HCT116 (cell line): ENCODE data around the gene ARL6IP1. TPM values are rescaled to one million over a fixed set of nuclear protein-coding genes. Genes with fewer than 3 reads are reported as not detected.
A peak's percentile ranks its signal among the peaks of the same experiment; 100 is the strongest.

ENCODE experiments used
- ATAC-seq: fragments of 200-7000 bp; cut with Tn5 transposase; 2 replicates; pipeline ENCODE4 v1.9.1; 2020; ENCODE audit warnings: mild to moderate bottlenecking, moderate library complexity
- BruUV-seq: library from RNA; stranded (reverse); fragments of 400-500 nt; replicated peaks from 2 replicates; lab custom pipeline; 2021; lab: Mats Ljungman, UMichigan
- CTCF ChIA-PET: fragments of 300-600 bp; sonication (Branson Sonifier 250); formaldehyde crosslinking; loops from one replicate; lab custom pipeline; 2021; ENCODE audit warnings: antibody characterized with exemption; lab: Charles Lee
- POLR2A ChIA-PET: fragments of 300-600, 350-600 bp; sonication (Branson Sonifier 250); formaldehyde crosslinking; loops from one replicate; lab custom pipeline; 2021; ENCODE audit warnings: antibody characterized with exemption; lab: Charles Lee
- RAD21 ChIA-PET, 2 experiments: fragments of 300-600 bp; sonication (Branson Sonifier 250); formaldehyde crosslinking; loops; one replicate each; lab custom pipeline; 2023; ENCODE audit warnings: low total read pairs in 2 of 2; ENCODE audit not compliant: uncharacterized antibody in 2 of 2, unreplicated experiment in 2 of 2, low non-redundant PET in 1 of 2; lab: Charles Lee
- DNase-seq: peaks from one replicate; pipeline ENCODE4 v3.0.0-alpha.2; 2010; ENCODE audit warnings: low read depth, low spot score
- H2AFZ ChIP-seq: fragments of 200-600 bp; shearing (Covaris generic), sonication (generic); 2 replicates; pipeline ENCODE4 v1.6.1; 2017; ENCODE audit warnings: low read depth, mixed run types, mixed read lengths, antibody characterized with exemption, low read length; ENCODE audit not compliant: poor library complexity, severe bottlenecking
- H3K27ac ChIP-seq: 2 replicates; pipeline ENCODE4 v1.5.1; 2012; ENCODE audit warnings: low read depth, low read length
- H3K27me3 ChIP-seq: fragments of 200-600 bp; sonication (generic); 2 replicates; pipeline ENCODE4 v1.6.1; 2016; ENCODE audit warnings: mixed run types, low read length, mixed read lengths; ENCODE audit not compliant: insufficient read depth
- H3K36me3 ChIP-seq, 2 experiments: fragments of 200-500 bp in 1 of 2; fragments of 200-600 bp in 1 of 2; sonication (Bioruptor generic) in 1 of 2; sonication (generic) in 1 of 2; 2 replicates each; pipeline versions ENCODE4 v1.5.1 to v1.6.1; 2014 to 2016; ENCODE audit warnings: low read length in 2 of 2, inconsistent platforms in 1 of 2, mixed read lengths in 1 of 2, mixed run types in 1 of 2; ENCODE audit not compliant: insufficient read depth in 2 of 2, control insufficient read depth in 1 of 2
- H3K4me1 ChIP-seq, 2 experiments: fragments of 200-600 bp in 1 of 2; sonication (generic) in 1 of 2; 2 replicates each; pipeline versions ENCODE4 v1.5.1 to v1.6.1; 2012 to 2017; ENCODE audit warnings: low read length in 2 of 2, inconsistent platforms in 1 of 2, mild to moderate bottlenecking in 1 of 2, mixed read lengths in 1 of 2, mixed run types in 1 of 2, moderate library complexity in 1 of 2; ENCODE audit not compliant: insufficient read depth in 2 of 2, control insufficient read depth in 1 of 2
- H3K4me2 ChIP-seq: fragments of 200-600 bp; sonication (generic); 2 replicates; pipeline ENCODE4 v1.6.1; 2017; ENCODE audit warnings: mixed run types, low read length, mixed read lengths
- H3K4me3 ChIP-seq, 2 experiments: fragments of 200-600 bp in 1 of 2; sonication (generic) in 1 of 2; replicated peaks in 1 of 2; 2 replicates each; pipeline ENCODE4 v1.5.1; 2011 to 2016; ENCODE audit warnings: low read length in 2 of 2, control low read depth in 1 of 2, low read depth in 1 of 2, mild to moderate bottlenecking in 1 of 2, mixed read lengths in 1 of 2, mixed run types in 1 of 2
- H3K79me2 ChIP-seq: fragments of 200-600 bp; sonication (generic); 2 replicates; pipeline ENCODE4 v1.6.1; 2017; ENCODE audit warnings: mild to moderate bottlenecking, mixed run types, low read length, moderate library complexity, mixed read lengths; ENCODE audit not compliant: insufficient read depth
- H3K9ac ChIP-seq: fragments of 200-600 bp; sonication (generic); 2 replicates; pipeline ENCODE4 v1.6.1; 2016; ENCODE audit warnings: low read length, mixed read lengths
- H3K9me2 ChIP-seq: fragments of 200-600 bp; sonication (generic), shearing (Covaris generic); 2 replicates; pipeline ENCODE4 v1.6.1; 2017; ENCODE audit warnings: mixed run types, mild to moderate bottlenecking, moderate library complexity; ENCODE audit not compliant: insufficient read depth
- H3K9me3 ChIP-seq, 2 experiments: fragments of 200-500 bp in 1 of 2; fragments of 200-600 bp in 1 of 2; sonication (Bioruptor generic) in 1 of 2; sonication (generic) in 1 of 2; 2 replicates each; pipeline ENCODE4 v1.6.1; 2014 to 2017; ENCODE audit warnings: low read length in 2 of 2, mixed read lengths in 2 of 2, inconsistent platforms in 1 of 2, low read depth in 1 of 2, mild to moderate bottlenecking in 1 of 2, mixed run types in 1 of 2, moderate library complexity in 1 of 2; ENCODE audit not compliant: control insufficient read depth in 1 of 2, insufficient read depth in 1 of 2
- H4K20me1 ChIP-seq: fragments of 200-600 bp; sonication (generic), shearing (Covaris generic); 2 replicates; pipeline ENCODE4 v1.6.1; 2017; ENCODE audit warnings: mixed run types, mild to moderate bottlenecking, moderate library complexity; ENCODE audit not compliant: insufficient read depth
- CTCF ChIP-seq, 3 experiments: fragments of 200-600 bp in 1 of 3; sonication (generic) in 1 of 3; IDR thresholded peaks in 2 of 3; conservative IDR thresholded peaks in 1 of 3; 2 replicates each; pipeline ENCODE4 v1.5.1; 2012 to 2017; ENCODE audit warnings: low read depth in 2 of 3, low read length in 2 of 3, antibody characterized with exemption in 1 of 3, borderline replicate concordance in 1 of 3, control low read depth in 1 of 3, mild to moderate bottlenecking in 1 of 3, mixed read lengths in 1 of 3, mixed run types in 1 of 3, moderate library complexity in 1 of 3; ENCODE audit not compliant: insufficient read depth in 1 of 3
- EGR1 ChIP-seq: IDR thresholded peaks from 2 replicates; pipeline ENCODE4 v1.6.1; 2012; ENCODE audit warnings: low read depth
- EZH2phosphoT487 ChIP-seq: fragments of 200-600 bp; IDR thresholded peaks from 2 replicates; pipeline ENCODE4 v1.6.1; 2018; ENCODE audit warnings: antibody characterized with exemption, borderline replicate concordance
- JUND ChIP-seq: IDR thresholded peaks from 2 replicates; pipeline ENCODE4 v1.6.1; 2012
- POLR2AphosphoS5 ChIP-seq: IDR thresholded peaks from 2 replicates; pipeline ENCODE4 v1.6.1; 2011; ENCODE audit warnings: mild to moderate bottlenecking, low read depth, low read length, moderate library complexity
- RAD21 ChIP-seq: IDR thresholded peaks from 2 replicates; pipeline ENCODE4 v1.6.1; 2012; ENCODE audit warnings: low read depth, mild to moderate bottlenecking
- REST ChIP-seq: IDR thresholded peaks from 2 replicates; pipeline ENCODE4 v1.6.1; 2012; ENCODE audit warnings: low read depth
- ZBTB33 ChIP-seq: IDR thresholded peaks from 2 replicates; pipeline ENCODE4 v1.6.1; 2011; ENCODE audit warnings: mild to moderate bottlenecking, low read length, moderate library complexity; ENCODE audit not compliant: insufficient replicate concordance; ENCODE audit errors: extremely low read depth
- ZNF274 ChIP-seq: fragments of 200-500 bp; sonication (Bioruptor generic); IDR thresholded peaks from 2 replicates; pipeline ENCODE4 v1.6.1; 2014; ENCODE audit warnings: mild to moderate bottlenecking, low read depth, low read length, inconsistent platforms
- intact Hi-C: fragments of 100-400 bp; cut with micrococcal nuclease; formaldehyde crosslinking; loops from 2 replicates; pipeline ENCODE4 v1.10.0; 2022
- total RNA-seq: library from RNA; stranded (reverse); gene quantifications from one replicate; pipeline ENCODE4 v1.2.1, GENCODE V29; 2021; ENCODE audit not compliant: unreplicated experiment

ARL6IP1 gene
- total RNA-seq, 1 experiment from 2014 or later = 197 TPM

GRCh38 chr16:18802767-18803343 lies 1.5 kb upstream of the ARL6IP1 start:
- ATAC-seq (no peak), DNase-seq (no peak)
- no peak overlapping the region for H3K9ac ChIP-seq
- H3K36me3 ChIP-seq = peaks cover 6 to 23% of the 10 kb centered on the region in 2 experiments; a peak in 3 of 4 replicates
- peak overlapping the region; percentile 95 for H3K27ac ChIP-seq
- no peaks in the 10 kb centered on the region for H3K9me2 ChIP-seq
- ChIA-PET POLR2A (interaction anchor here (0.7 to 8.2 kb wide), 3 partner anchors 8 to 33 kb away, joined by 3 to 190 read pairs (median 3); partner anchors contain the start of gene RPS15A), RAD21 (no interaction called here), CTCF (interaction anchor here (0.7 to 2.2 kb wide), 4 partner anchors 8 to 170 kb away, joined by 3 to 18 read pairs (median 9); partner anchors contain the start of gene RPS15A)
- no peak overlapping the region for H3K4me3 ChIP-seq
- H4K20me1 ChIP-seq = peaks cover 15% of the 10 kb centered on the region; the same call in 1 of the 2 replicates
- H3K4me1 ChIP-seq = peaks cover 7 to 41% of the 10 kb centered on the region in 2 experiments; a peak in 3 of 4 replicates
- H2AFZ ChIP-seq = no peak overlapping the region
- peaks cover 42% of the 10 kb centered on the region for H3K79me2 ChIP-seq
- intact Hi-C loops = no loop called here
- H3K4me2 ChIP-seq = peak overlapping the region; percentile 88; the same call in 1 of the 2 replicates
- TF ChIP-seq POLR2AphosphoS5 (no peak; the same call in 1 of the 2 replicates), RAD21 (no peak), ZNF274 (no peak), ZBTB33 (no peak), JUND (no peak), EGR1 (no peak), CTCF (IDR thresholded peaks at IDR 0.05 in 2 of 3, conservative IDR thresholded peaks at IDR 0.05 in 1 of 3; ENCODE audit: borderline replicate concordance in 1 of 3, insufficient read depth in 1 of 3, low read depth in 2 of 3, low read length in 2 of 3) (no peak), REST (no peak), EZH2phosphoT487 (no peak)
- H3K9me3 ChIP-seq = no peaks in the 10 kb centered on the region
- no peaks in the 10 kb centered on the region for H3K27me3 ChIP-seq
- BruUV-seq = no TSS peak
